22Rv1 (cell line): Measurements from ENCODE around the gene NKX1-1.

Source experiments
- H3K27ac ChIP-seq: fragments of 450-650 bp; 2 replicates; pipeline ENCODE4 v1.5.1; 2017
- ZFX ChIP-seq: fragments of 450-650 bp; IDR thresholded peaks from 2 replicates; pipeline ENCODE4 v1.6.1; 2017; ENCODE audit warnings: antibody characterized with exemption, borderline replicate concordance
- TF ChIP-seq, protein P1 (sequence below): fragments of 450-650 bp; IDR thresholded peaks from 2 replicates; pipeline ENCODE4 v1.5.1; 2017; ENCODE audit warnings: mild to moderate bottlenecking

The NKX1-1 gene

DNA sequence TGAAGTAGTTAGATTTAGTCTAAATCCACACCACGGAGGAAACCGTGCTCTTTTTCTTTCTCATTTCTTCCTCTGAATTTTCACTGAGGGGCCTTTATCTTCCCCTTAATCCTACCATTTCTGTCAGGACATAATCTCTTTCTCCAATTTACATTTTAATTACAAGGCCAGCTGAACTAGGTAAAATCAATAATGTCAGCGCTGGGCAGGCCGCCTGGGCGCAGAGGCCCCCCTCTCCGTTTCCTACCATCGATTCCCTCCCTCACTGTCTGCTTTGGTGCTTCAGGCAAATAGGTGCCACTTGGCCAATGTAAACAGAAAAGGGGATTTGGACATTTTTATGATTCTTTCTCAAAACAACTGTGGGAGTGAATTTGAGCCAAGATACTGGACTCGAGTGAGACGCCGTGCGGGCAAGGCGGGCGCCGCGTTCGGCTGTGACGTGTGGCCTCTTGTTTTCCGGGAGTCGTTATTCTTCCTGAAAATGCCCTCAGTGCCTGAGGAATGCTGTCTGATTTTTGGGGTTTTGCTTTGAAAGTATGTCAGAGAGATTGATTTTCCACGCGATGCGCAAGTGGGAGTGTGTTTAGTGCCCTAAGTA lies 36.7 kb downstream of the NKX1-1 start:
- no peak overlapping the region for H3K27ac ChIP-seq
- TF ChIP-seq ZFX = no peak
- TF ChIP-seq, protein P1, sequence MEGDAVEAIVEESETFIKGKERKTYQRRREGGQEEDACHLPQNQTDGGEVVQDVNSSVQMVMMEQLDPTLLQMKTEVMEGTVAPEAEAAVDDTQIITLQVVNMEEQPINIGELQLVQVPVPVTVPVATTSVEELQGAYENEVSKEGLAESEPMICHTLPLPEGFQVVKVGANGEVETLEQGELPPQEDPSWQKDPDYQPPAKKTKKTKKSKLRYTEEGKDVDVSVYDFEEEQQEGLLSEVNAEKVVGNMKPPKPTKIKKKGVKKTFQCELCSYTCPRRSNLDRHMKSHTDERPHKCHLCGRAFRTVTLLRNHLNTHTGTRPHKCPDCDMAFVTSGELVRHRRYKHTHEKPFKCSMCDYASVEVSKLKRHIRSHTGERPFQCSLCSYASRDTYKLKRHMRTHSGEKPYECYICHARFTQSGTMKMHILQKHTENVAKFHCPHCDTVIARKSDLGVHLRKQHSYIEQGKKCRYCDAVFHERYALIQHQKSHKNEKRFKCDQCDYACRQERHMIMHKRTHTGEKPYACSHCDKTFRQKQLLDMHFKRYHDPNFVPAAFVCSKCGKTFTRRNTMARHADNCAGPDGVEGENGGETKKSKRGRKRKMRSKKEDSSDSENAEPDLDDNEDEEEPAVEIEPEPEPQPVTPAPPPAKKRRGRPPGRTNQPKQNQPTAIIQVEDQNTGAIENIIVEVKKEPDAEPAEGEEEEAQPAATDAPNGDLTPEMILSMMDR = no peak

DNA sequence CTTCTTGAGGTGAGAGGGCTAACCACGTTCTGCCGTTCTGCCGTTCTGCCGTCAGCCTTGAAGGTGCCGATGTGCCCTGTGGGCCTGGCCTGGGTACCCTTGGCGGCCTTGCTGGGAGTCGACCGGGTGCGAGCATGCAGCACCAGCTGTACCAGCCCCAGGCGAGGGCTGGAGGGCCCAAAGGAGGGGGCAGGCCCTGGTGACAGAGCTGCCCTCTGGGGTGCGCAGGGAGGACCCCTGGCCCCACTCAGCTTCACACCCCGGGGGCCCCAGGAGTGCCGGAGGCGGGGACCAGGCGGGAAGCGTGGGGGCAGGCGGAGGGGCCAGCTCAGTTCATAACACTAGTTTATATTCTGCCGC lies 37.2 kb downstream of the NKX1-1 start:
- TF ChIP-seq, protein P1 = no peak
- TF ChIP-seq ZFX = no peak
- no peak overlapping the region for H3K27ac ChIP-seq

DNA sequence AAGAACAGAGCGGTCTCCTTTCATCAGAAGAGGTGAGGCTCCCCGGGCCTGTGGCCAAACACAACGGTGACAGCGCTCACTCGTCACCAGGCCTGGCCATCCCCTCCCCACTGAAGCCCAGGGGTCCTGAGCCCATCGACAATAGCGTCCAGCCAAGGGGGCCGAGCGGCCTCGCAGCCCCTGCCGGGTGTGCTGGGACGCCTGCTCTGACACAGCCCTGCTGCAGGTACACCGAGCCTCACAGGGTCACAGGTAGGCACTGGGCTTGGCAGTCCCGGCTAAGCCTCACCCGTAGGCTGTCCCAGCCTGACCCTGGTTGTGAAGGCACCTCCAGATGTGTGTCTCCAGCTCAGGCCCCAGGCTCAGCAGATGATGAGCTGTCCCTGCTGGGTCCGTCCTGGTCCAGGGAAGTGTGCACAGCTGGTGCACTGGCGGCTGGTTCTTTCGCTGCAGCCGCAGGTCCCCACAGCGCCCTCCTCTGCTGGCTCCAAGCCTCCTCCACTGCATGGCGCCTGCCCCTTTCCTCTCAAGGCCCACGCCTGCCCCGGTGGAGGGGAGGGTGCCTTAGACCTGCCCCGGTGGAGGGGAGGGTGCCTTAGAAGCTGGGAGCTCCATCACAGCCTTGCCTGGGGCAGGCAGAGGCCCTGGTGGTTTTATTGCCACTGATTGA lies 37.7 kb downstream of the NKX1-1 start:
- no peak for TF ChIP-seq ZFX
- TF ChIP-seq, protein P1 = no peak
- H3K27ac ChIP-seq = no peak overlapping the region

DNA sequence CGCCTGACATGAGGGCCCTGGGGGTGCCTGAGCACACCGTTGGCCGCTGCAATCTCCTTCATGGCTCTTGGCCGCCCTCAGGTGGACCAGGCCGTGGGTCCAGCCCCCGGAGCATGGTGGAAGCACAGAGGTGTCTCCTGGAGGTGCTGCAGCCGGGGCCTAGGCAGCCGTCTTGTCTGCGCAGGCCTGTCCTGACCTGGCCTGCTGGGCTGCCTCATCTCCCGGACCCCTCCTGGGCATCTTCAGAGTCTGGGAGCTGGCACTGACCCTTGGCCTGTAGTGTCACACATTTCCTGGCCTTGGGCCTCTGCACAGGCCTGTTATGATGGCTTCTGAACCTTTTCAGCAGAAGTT lies 38.3 kb downstream of the NKX1-1 start:
- TF ChIP-seq, protein P1 = no peak
- TF ChIP-seq ZFX = no peak
- H3K27ac ChIP-seq = no peak overlapping the region

DNA sequence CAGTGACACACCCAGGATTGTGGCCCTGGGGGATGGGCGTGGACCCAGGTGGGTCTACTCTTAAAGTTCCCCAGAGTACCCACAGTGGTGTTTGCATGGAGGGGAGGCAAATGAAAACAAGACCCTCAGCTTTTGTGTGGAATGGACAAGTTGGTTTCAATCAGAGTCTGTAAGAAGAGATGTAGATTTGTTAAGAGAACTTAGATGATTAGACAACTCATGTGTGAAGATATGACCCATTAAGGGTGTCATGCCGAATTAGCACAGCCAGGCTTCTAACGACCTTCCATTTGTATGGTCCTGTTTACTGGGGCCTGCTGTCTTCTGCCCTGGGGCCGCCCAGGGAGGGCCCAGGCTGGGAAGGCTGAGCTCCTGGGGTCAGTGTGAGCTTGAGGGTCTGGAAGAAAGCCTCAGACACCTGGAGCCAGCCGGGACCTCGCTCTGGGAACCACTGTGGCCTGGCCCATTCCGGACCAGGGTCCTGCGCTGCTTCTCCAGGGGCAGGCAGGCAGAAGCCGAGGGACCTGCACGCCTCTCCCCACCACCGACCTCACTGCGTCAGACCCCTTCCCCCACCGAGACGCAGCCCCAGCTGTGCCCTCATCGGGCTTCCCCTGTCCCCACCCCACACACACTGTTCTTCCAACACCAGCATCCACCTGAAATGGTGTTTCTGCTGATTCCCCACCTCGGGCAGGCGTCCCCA lies 38.9 kb downstream of the NKX1-1 start:
- TF ChIP-seq ZFX = no peak
- TF ChIP-seq, protein P1 = no peak
- H3K27ac ChIP-seq = no peak overlapping the region

DNA sequence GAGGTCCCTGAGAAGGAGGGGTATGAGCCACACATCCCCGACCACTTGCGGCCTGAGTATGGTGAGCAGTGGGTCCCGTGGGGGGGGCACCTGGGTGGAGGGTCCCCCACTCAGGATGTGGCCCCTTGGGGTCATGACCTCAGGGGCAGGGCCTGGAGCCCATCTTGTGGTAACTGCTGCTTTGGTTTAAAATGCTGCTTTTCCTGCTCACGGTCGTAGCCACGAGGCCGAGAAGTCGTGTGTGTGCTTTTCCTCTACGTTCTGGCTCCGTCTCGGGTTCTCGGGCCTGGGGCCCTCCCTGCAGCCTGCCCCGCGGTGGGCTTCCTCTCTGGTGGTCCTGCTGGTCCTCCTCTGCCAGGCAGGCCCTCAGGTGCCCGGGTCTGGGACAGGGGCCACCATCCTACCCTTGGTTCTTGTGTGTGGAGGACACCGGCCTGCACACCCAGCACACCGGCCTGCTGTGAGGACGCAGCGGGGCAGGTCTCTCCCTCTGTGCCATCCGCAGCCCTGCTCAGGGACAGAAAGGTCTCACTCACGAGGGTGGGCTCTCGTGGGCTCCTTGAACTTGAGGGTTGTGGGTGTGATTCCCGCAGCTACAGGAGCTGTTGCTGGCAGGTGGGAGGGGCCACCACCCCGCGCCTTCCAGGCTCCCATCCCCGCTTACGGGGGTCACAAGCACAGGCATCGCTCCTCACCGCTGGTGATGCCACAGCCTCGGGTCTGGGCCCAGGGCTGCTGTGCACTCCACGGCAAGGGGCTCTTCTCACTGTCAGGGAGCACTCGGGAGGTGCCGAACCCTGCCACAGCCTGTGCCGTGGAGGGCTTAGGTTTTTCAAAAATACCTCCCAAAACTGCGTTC lies 39.6 kb downstream of the NKX1-1 start:
- no peak overlapping the region for H3K27ac ChIP-seq

More for the DNA sequence above, 39.6 kb downstream of the NKX1-1 start:
- TF ChIP-seq, protein P1 = no peak
- no peak for TF ChIP-seq ZFX
